Gastrocnemius medialis (tissue), 4 donors: ENCODE results near the gene FBXW11. TPM values are rescaled to one million over a fixed set of nuclear protein-coding genes. Genes with fewer than 3 reads are reported as not detected.

Experiments used
- ATAC-seq, 2 donors: fragments of 150-250 bp; one replicate each; pipeline ENCODE4 v1.9.1; 2016
- DNase-seq, 2 donors: peaks; one replicate each; pipeline ENCODE4 v3.0.0-alpha.2; 2019
- H3K27ac ChIP-seq, 4 donors: fragments of 200-600 bp; sonication (generic); 1 replicate in 1 of 4; 2 replicates in 3 of 4; pipeline ENCODE4 v1.5.1; 2016 to 2018; ENCODE audit warnings: mild to moderate bottlenecking in 2 of 4, moderate library complexity in 1 of 4
- H3K27me3 ChIP-seq, 3 donors: fragments of 200-600 bp; sonication (generic) in 2 of 3; 1 replicate in 1 of 3; 2 replicates in 2 of 3; pipeline versions ENCODE4 v1.5.1 to v1.6.0; 2016 to 2019; ENCODE audit warnings: mild to moderate bottlenecking in 1 of 3, moderate library complexity in 1 of 3
- H3K36me3 ChIP-seq, 2 donors: fragments of 200-600 bp; sonication (generic) in 1 of 2; one replicate each; pipeline ENCODE4 v1.5.1; 2017 to 2018
- H3K4me1 ChIP-seq, 2 donors: fragments of 200-600 bp; sonication (generic) in 1 of 2; one replicate each; pipeline ENCODE4 v1.5.1; 2016 to 2017; ENCODE audit warnings: mild to moderate bottlenecking in 2 of 2
- H3K4me3 ChIP-seq, 4 donors: fragments of 200-600 bp; sonication (generic) in 3 of 4; 1 replicate in 1 of 4; 2 replicates in 3 of 4; pipeline ENCODE4 v1.5.1; 2016 to 2019; ENCODE audit warnings: mild to moderate bottlenecking in 2 of 4
- H3K9me3 ChIP-seq, 3 donors: fragments of 200-600 bp; sonication (generic) in 2 of 3; 1 replicate in 1 of 3; 2 replicates in 2 of 3; pipeline ENCODE4 v1.5.1; 2016 to 2019
- POLR2A ChIP-seq, 2 donors: fragments of 450-650 bp; IDR thresholded peaks; one replicate each; pipeline ENCODE4 v1.6.1; 2017; ENCODE audit warnings: antibody characterized with exemption in 2 of 2, mild to moderate bottlenecking in 2 of 2, moderate library complexity in 2 of 2
- in situ Hi-C, 4 donors: fragments of 200-750 bp; cut with MboI; loops; one replicate each; pipeline versions ENCODE4 v1.15.0 to v1.8.0; 2017; ENCODE audit warnings: low sequenced_read_pairs in 4 of 4
- intact Hi-C: fragments of 100-400 bp; cut with DNase I; formaldehyde crosslinking; loops from one replicate; pipeline ENCODE4 v1.15.1; 2023; ENCODE audit warnings: low total_unique reads
- total RNA-seq, 4 donors: library from RNA; depleted of rRNA; stranded (reverse); fragments of >200 nt; gene quantifications; one replicate each; pipeline versions ENCODE4 v1.1.0 to v1.2.3, GENCODE V29; 2016
- TF ChIP-seq, protein P1 (sequence below), 5 experiments: fragments of 450-650 bp in 3 of 5; fragments of 200-600 bp in 2 of 5; sonication (generic) in 2 of 5; IDR thresholded peaks in 4 of 5; conservative IDR thresholded peaks in 1 of 5; 1 replicate in 4 of 5; 2 replicates in 1 of 5; pipeline ENCODE4 v1.5.1; 2016 to 2019; ENCODE audit warnings: antibody characterized with exemption in 5 of 5, mild to moderate bottlenecking in 3 of 5, moderate library complexity in 3 of 5

The FBXW11 gene
- total RNA-seq, 4 donors from 2014 or later, result 68.5 to 80.8 (median 72.2) TPM

- Histone ChIP-seq H3K4me1 (peaks cover 16 to 18% of the 10 kb centered on the region in 2 donors), H3K36me3 (peaks cover 0 to 4% of the 10 kb centered on the region in 2 donors), H3K27me3 (no peaks in the 10 kb centered on the region), H3K27ac (no peak overlapping the region), H3K4me3 (no peak overlapping the region), H3K9me3 (no peaks in the 10 kb centered on the region)
- no peak for DNase-seq
- in situ Hi-C loops, result loop anchor here (5.0 to 25.0 kb wide), 4 partner anchors 120 to 372 kb away; partner anchors contain the start of gene UBTD2 (in 1 of the 4)
- ATAC-seq, result no peak
- TF ChIP-seq POLR2A (IDR thresholded peaks at IDR 0.05), result no peak
- TF ChIP-seq, protein P1, sequence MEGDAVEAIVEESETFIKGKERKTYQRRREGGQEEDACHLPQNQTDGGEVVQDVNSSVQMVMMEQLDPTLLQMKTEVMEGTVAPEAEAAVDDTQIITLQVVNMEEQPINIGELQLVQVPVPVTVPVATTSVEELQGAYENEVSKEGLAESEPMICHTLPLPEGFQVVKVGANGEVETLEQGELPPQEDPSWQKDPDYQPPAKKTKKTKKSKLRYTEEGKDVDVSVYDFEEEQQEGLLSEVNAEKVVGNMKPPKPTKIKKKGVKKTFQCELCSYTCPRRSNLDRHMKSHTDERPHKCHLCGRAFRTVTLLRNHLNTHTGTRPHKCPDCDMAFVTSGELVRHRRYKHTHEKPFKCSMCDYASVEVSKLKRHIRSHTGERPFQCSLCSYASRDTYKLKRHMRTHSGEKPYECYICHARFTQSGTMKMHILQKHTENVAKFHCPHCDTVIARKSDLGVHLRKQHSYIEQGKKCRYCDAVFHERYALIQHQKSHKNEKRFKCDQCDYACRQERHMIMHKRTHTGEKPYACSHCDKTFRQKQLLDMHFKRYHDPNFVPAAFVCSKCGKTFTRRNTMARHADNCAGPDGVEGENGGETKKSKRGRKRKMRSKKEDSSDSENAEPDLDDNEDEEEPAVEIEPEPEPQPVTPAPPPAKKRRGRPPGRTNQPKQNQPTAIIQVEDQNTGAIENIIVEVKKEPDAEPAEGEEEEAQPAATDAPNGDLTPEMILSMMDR (IDR thresholded peaks at IDR 0.05 in 4 of 5, conservative IDR thresholded peaks at IDR 0.05 in 1 of 5), result no peak
- intact Hi-C loops, result no loop called here
These were observed 91.6 kb downstream of the FBXW11 start for GRCh38 chr5:171914726-171915338.

DNA sequence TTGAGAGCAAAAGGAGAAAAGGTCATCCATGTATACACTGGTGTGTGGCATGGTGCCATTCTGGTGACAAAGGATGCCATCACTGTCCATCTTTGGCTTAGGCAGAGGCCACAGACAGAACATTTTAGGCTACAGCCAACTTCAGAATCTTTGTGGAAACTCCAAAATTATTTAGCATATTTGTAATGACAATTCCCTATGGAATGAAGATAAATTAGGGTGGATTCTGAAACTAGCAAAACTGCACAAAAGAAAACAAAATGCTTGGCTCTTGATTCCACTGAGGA is 92.5 kb downstream of the FBXW11 start:
- H3K9me3 ChIP-seq, result no peaks in the 10 kb centered on the region
- TF ChIP-seq, protein P1 (IDR thresholded peaks at IDR 0.05 in 4 of 5, conservative IDR thresholded peaks at IDR 0.05 in 1 of 5), result no peak
- no peak for TF ChIP-seq POLR2A (IDR thresholded peaks at IDR 0.05)
- H3K36me3 ChIP-seq, result peaks cover 0 to 4% of the 10 kb centered on the region in 2 donors
- no peaks in the 10 kb centered on the region for H3K27me3 ChIP-seq
- ATAC-seq, result no peak
- no peak overlapping the region for H3K4me3 ChIP-seq
- intact Hi-C loops, result no loop called here
- H3K27ac ChIP-seq, result no peak overlapping the region
- in situ Hi-C loops, result loop anchor here (5.0 to 25.0 kb wide), 4 partner anchors 121 to 373 kb away; partner anchors contain the start of gene UBTD2 (in 1 of the 4)
- peaks cover 15 to 16% of the 10 kb centered on the region in 2 donors for H3K4me1 ChIP-seq
- no peak for DNase-seq

DNA sequence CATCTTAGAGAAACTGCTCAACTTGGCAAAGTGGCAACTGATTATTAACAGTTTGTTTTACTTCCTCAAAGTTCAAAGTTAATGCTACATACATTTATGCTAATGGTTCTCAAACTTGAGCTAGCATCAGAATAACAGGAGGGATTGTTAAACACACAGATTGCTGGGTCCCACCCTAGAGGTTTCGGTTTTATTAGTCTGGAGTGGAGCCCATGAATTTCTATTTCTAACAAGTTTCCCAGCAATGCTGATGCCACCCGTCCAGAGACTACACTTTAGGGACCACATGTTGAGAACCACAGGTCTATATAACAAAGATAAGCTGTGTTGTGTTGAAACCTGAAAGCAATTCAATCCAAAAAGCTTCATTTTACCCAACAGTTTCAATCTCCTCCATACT is 95.3 kb downstream of the FBXW11 start:
- Histone ChIP-seq H3K4me1 (peaks cover 6 to 16% of the 10 kb centered on the region in 2 donors), H3K36me3 (peaks cover 0 to 4% of the 10 kb centered on the region in 2 donors), H3K27ac (no peak overlapping the region), H3K27me3 (no peaks in the 10 kb centered on the region), H3K9me3 (no peaks in the 10 kb centered on the region), H3K4me3 (no peak overlapping the region)
- in situ Hi-C loops, result loop anchor here (5.0 to 25.0 kb wide), 4 partner anchors 124 to 376 kb away; partner anchors contain the start of gene UBTD2 (in 1 of the 4)
- intact Hi-C loops, result no loop called here
- no peak for ATAC-seq
- DNase-seq, result no peak
- TF ChIP-seq, protein P1 (IDR thresholded peaks at IDR 0.05 in 4 of 5, conservative IDR thresholded peaks at IDR 0.05 in 1 of 5), result no peak
- no peak for TF ChIP-seq POLR2A (IDR thresholded peaks at IDR 0.05)

GRCh38 chr5:171908638-171909037 is 97.8 kb downstream of the FBXW11 start:
- Histone ChIP-seq H3K27ac (no peak overlapping the region), H3K27me3 (no peaks in the 10 kb centered on the region), H3K9me3 (no peaks in the 10 kb centered on the region), H3K4me3 (no peak overlapping the region), H3K4me1 (peaks cover 6 to 11% of the 10 kb centered on the region in 2 donors), H3K36me3 (peaks cover 0 to 4% of the 10 kb centered on the region in 2 donors)
- DNase-seq (no peak), ATAC-seq (no peak)
- intact Hi-C loops, result no loop called here
- no peak for TF ChIP-seq POLR2A (IDR thresholded peaks at IDR 0.05)
- TF ChIP-seq, protein P1 (IDR thresholded peaks at IDR 0.05 in 4 of 5, conservative IDR thresholded peaks at IDR 0.05 in 1 of 5), result no peak
- in situ Hi-C loops, result loop anchor here in 3 of 4 donors (5.0 to 25.0 kb wide), 3 partner anchors 379 to 494 kb away; partner anchors contain the start of genes FGF18 (in 2 of the 3) and UBTD2 (in 1 of the 3)
